ENCODE measurements around the gene PGD.
"Not testable (repeated sequence)": the region's sequence is repeated elsewhere in the genome, so short reads cannot be mapped to it uniquely, and the experiment has no call there.

The PGD gene

GRCh38 chr1:10407201-10407600 lies 8.3 kb downstream of the PGD start:
- Histone ChIP-seq H3K4me3 (ENCODE audit: low read depth, low read length, poor library complexity, severe bottlenecking) (no peak overlapping the region), H3K79me2 (ENCODE audit: insufficient read depth, low read length) (no peaks in the 10 kb centered on the region), H3K27me3 (ENCODE audit: insufficient read depth, low read length) (no peaks in the 10 kb centered on the region), H3K27ac (ENCODE audit: low read depth, low read length, poor library complexity, severe bottlenecking) (no peak overlapping the region), H3K4me2 (ENCODE audit: low read length) (no peak overlapping the region), H4K20me1 (ENCODE audit: insufficient read depth, low read length) (no peaks in the 10 kb centered on the region), H3K9ac (ENCODE audit: low read length) (no peak overlapping the region), H3K36me3 (ENCODE audit: insufficient read depth, low read length) (peaks cover 92% of the 10 kb centered on the region), H3F3A (ENCODE audit: insufficient read depth, low read length) (no peaks in the 10 kb centered on the region), H3K9me2 (ENCODE audit: low read depth, low read length) (no peaks in the 10 kb centered on the region), H2AFZ (ENCODE audit: low read length) (no peak overlapping the region), H3K4me1 (ENCODE audit: insufficient read depth, low read length, severe bottlenecking) (no peaks in the 10 kb centered on the region), H3K9me3 (ENCODE audit: low read length) (no peaks in the 10 kb centered on the region)
- TF ChIP-seq EZH2 (IDR thresholded peaks at IDR 0.05; ENCODE audit: borderline replicate concordance, low read length), result no peak
- no peak for TF ChIP-seq CTCF (IDR thresholded peaks at IDR 0.05; ENCODE audit: low read length)

GRCh38 chr1:10415211-10415930 lies 16.5 kb downstream of the PGD start:
- H3K4me2 ChIP-seq (ENCODE audit: low read length), result no peak overlapping the region
- no peak overlapping the region for H3K9ac ChIP-seq (ENCODE audit: low read length)
- H3K4me1 ChIP-seq (ENCODE audit: insufficient read depth, low read length, severe bottlenecking), result no peaks in the 10 kb centered on the region
- H3K9me2 ChIP-seq (ENCODE audit: low read depth, low read length), result no peaks in the 10 kb centered on the region
- no peaks in the 10 kb centered on the region for H3K27me3 ChIP-seq (ENCODE audit: insufficient read depth, low read length)
- no peak for TF ChIP-seq CTCF (IDR thresholded peaks at IDR 0.05; ENCODE audit: low read length)
- TF ChIP-seq EZH2 (IDR thresholded peaks at IDR 0.05; ENCODE audit: borderline replicate concordance, low read length), result no peak
- H3K27ac ChIP-seq (ENCODE audit: low read depth, low read length, poor library complexity, severe bottlenecking), result no peak overlapping the region
- no peak overlapping the region for H2AFZ ChIP-seq (ENCODE audit: low read length)
- H3K4me3 ChIP-seq (ENCODE audit: low read depth, low read length, poor library complexity, severe bottlenecking), result no peak overlapping the region
- no peaks in the 10 kb centered on the region for H3K9me3 ChIP-seq (ENCODE audit: low read length)
- H3F3A ChIP-seq (ENCODE audit: insufficient read depth, low read length), result no peaks in the 10 kb centered on the region
- peaks cover 90% of the 10 kb centered on the region for H3K36me3 ChIP-seq (ENCODE audit: insufficient read depth, low read length)
- H4K20me1 ChIP-seq (ENCODE audit: insufficient read depth, low read length), result no peaks in the 10 kb centered on the region
- H3K79me2 ChIP-seq (ENCODE audit: insufficient read depth, low read length), result no peaks in the 10 kb centered on the region

GRCh38 chr1:10415967-10416366 lies 17.1 kb downstream of the PGD start:
- not testable (repeated sequence) for H3K9me2 ChIP-seq (ENCODE audit: low read depth, low read length); H3K4me2 ChIP-seq (ENCODE audit: low read length); H3K27ac ChIP-seq (ENCODE audit: low read depth, low read length, poor library complexity, severe bottlenecking); H3K9me3 ChIP-seq (ENCODE audit: low read length); H3K9ac ChIP-seq (ENCODE audit: low read length); H3K79me2 ChIP-seq (ENCODE audit: insufficient read depth, low read length); H2AFZ ChIP-seq (ENCODE audit: low read length); H3K4me3 ChIP-seq (ENCODE audit: low read depth, low read length, poor library complexity, severe bottlenecking); H4K20me1 ChIP-seq (ENCODE audit: insufficient read depth, low read length); H3K27me3 ChIP-seq (ENCODE audit: insufficient read depth, low read length); H3F3A ChIP-seq (ENCODE audit: insufficient read depth, low read length); H3K4me1 ChIP-seq (ENCODE audit: insufficient read depth, low read length, severe bottlenecking)
- H3K36me3 ChIP-seq (ENCODE audit: insufficient read depth, low read length), result peaks cover 88% of the 10 kb centered on the region

GRCh38 chr1:10418741-10419140 lies 19.9 kb downstream of the PGD start:
- not testable (repeated sequence) for H3K79me2 ChIP-seq (ENCODE audit: insufficient read depth, low read length); H4K20me1 ChIP-seq (ENCODE audit: insufficient read depth, low read length); H3K4me2 ChIP-seq (ENCODE audit: low read length); H3F3A ChIP-seq (ENCODE audit: insufficient read depth, low read length); H2AFZ ChIP-seq (ENCODE audit: low read length); H3K9me3 ChIP-seq (ENCODE audit: low read length); H3K27ac ChIP-seq (ENCODE audit: low read depth, low read length, poor library complexity, severe bottlenecking); H3K9me2 ChIP-seq (ENCODE audit: low read depth, low read length); H3K4me3 ChIP-seq (ENCODE audit: low read depth, low read length, poor library complexity, severe bottlenecking); H3K4me1 ChIP-seq (ENCODE audit: insufficient read depth, low read length, severe bottlenecking); H3K27me3 ChIP-seq (ENCODE audit: insufficient read depth, low read length); H3K9ac ChIP-seq (ENCODE audit: low read length)
- peaks cover 63% of the 10 kb centered on the region for H3K36me3 ChIP-seq (ENCODE audit: insufficient read depth, low read length)

Data from OCI-LY1 (cell line).